ENCODE data around the gene ICE2. TPM values are rescaled to one million over a fixed set of nuclear protein-coding genes. Genes with fewer than 3 reads are reported as not detected.

The ICE2 gene
- total and polyA plus RNA-seq, 2 of the 4 experiments (the other 2 are of a cell fraction) = 14.7 to 21.1 TPM

- TF ChIP-seq, protein P1, sequence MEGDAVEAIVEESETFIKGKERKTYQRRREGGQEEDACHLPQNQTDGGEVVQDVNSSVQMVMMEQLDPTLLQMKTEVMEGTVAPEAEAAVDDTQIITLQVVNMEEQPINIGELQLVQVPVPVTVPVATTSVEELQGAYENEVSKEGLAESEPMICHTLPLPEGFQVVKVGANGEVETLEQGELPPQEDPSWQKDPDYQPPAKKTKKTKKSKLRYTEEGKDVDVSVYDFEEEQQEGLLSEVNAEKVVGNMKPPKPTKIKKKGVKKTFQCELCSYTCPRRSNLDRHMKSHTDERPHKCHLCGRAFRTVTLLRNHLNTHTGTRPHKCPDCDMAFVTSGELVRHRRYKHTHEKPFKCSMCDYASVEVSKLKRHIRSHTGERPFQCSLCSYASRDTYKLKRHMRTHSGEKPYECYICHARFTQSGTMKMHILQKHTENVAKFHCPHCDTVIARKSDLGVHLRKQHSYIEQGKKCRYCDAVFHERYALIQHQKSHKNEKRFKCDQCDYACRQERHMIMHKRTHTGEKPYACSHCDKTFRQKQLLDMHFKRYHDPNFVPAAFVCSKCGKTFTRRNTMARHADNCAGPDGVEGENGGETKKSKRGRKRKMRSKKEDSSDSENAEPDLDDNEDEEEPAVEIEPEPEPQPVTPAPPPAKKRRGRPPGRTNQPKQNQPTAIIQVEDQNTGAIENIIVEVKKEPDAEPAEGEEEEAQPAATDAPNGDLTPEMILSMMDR (conservative IDR thresholded peaks at IDR 0.05; ENCODE audit: low read depth, low read length) = no peak
- TF ChIP-seq FOS (IDR thresholded peaks at IDR 0.05; ENCODE audit: low read depth, low read length) (no peak), RFX5 (IDR thresholded peaks at IDR 0.05; ENCODE audit: low read depth, low read length) (no peak), MAFK (IDR thresholded peaks at IDR 0.05; ENCODE audit: low read depth, low read length) (no peak)
Measured at GRCh38 chr15:60477164-60477563, 1.8 kb downstream of the ICE2 start (continued).

- Histone ChIP-seq H3K9me1 (ENCODE audit: insufficient read depth, low read length) (no peaks in the 10 kb centered on the region; the same call in 1 of the 2 replicates), H2BK5ac (ENCODE audit: low read depth, low read length, poor library complexity, severe bottlenecking) (no peak overlapping the region), H2BK20ac (ENCODE audit: low read depth, low read length) (no peak overlapping the region), H3K9ac (ENCODE audit: low read depth, low read length) (no peak overlapping the region), H3K9me3 (ENCODE audit: control insufficient read depth, insufficient read depth, low read length) (no peaks in the 10 kb centered on the region), H2AK5ac (ENCODE audit: low read depth, low read length) (no peak overlapping the region), H3K4ac (ENCODE audit: low read depth, low read length) (no peak overlapping the region), H3K27ac (ENCODE audit: insufficient read depth, low read length) (no peak overlapping the region), H3K23ac (ENCODE audit: low read depth, low read length) (no peak overlapping the region), H4K91ac (ENCODE audit: insufficient read depth, low read depth, low read length) (no peak overlapping the region), H3K36me3 (ENCODE audit: control insufficient read depth, insufficient read depth, low read length) (peaks cover 9% of the 10 kb centered on the region), H2AK9ac (replicated peaks; ENCODE audit: low read depth, low read length, poor library complexity) (no peak overlapping the region), H3K4me3 (ENCODE audit: insufficient read depth, low read depth, low read length) (no peak overlapping the region), H4K5ac (ENCODE audit: low read depth, low read length) (no peak overlapping the region), H2BK120ac (ENCODE audit: low read depth, low read length) (no peak overlapping the region), H2AFZ (replicated peaks; ENCODE audit: low read length, poor library complexity) (no peak overlapping the region), H2BK15ac (ENCODE audit: low read depth, low read length) (no peak overlapping the region), H3K56ac (ENCODE audit: extremely low read depth, insufficient read depth, low read length) (no peak overlapping the region), H3K4me2 (ENCODE audit: low read depth, low read length) (peak overlapping the region; percentile 33; the same call in 1 of the 2 replicates), H4K20me1 (ENCODE audit: insufficient read depth, low read length) (no peaks in the 10 kb centered on the region), H3K4me1 (ENCODE audit: control insufficient read depth, insufficient read depth, low read length) (peaks cover 3% of the 10 kb centered on the region), H3K79me1 (ENCODE audit: low read depth in 1 of 2, low read length in 2 of 2) (peaks cover 11 to 26% of the 10 kb centered on the region in 2 experiments), H3K14ac (replicated peaks; ENCODE audit: low read depth, low read length) (no peak overlapping the region), H3K27me3 (ENCODE audit: control insufficient read depth, insufficient read depth, low read length) (no peaks in the 10 kb centered on the region), H3K18ac (ENCODE audit: low read depth, low read length) (no peak overlapping the region), H4K8ac (ENCODE audit: low read depth in 2 of 2, low read length in 2 of 2) (no peak overlapping the region)
- ATAC-seq (ENCODE audit: low read depth) (no peak), DNase-seq (peak; percentile 16)
- intact Hi-C loops (cut with micrococcal nuclease) = loop anchor here (10.0 kb wide), 1 partner anchor 792 kb away; the partner anchor contains the start of gene BNIP2
- POLR2A ChIA-PET (ENCODE audit: unreplicated experiment) = no interaction called here
- no CpG with 5 or more reads among the region's 3 CpGs for WGBS, 2 experiments (ENCODE audit: extremely low coverage in 2 of 2, insufficient read length in 1 of 2)
- dilution Hi-C loops (cut with HindIII; ENCODE audit: low sequenced_read_pairs, unreplicated experiment) = no loop called here
- in situ Hi-C loops (cut with MboI; ENCODE audit: low sequenced_read_pairs) = no loop called here
- no peak for TF ChIP-seq SMC3 (IDR thresholded peaks at IDR 0.05; ENCODE audit: low read depth, low read length)
- no peak for TF ChIP-seq FOS (IDR thresholded peaks at IDR 0.05; ENCODE audit: low read depth, low read length)
- CTCF ChIA-PET = no interaction called here
- BruUV-seq (replicated peaks) = no TSS peak
Measured at GRCh38 chr15:60476713-60477112, 2.2 kb downstream of the ICE2 start.

All from IMR-90 (cell line).